Upper lobe of right lung (tissue), 1 donor: ENCODE data around the gene TPX2. TPM values are rescaled to one million over a fixed set of nuclear protein-coding genes. Genes with fewer than 3 reads are reported as not detected.

Experiments used
- ATAC-seq: fragments of 200-7000 bp; cut with Tn5 transposase; one replicate; pipeline ENCODE4 v1.9.1; 2020; ENCODE audit warnings: mild to moderate bottlenecking, moderate library complexity
- DNase-seq: peaks from one replicate; pipeline ENCODE4 v3.0.0-alpha.2; 2020
- H3K27ac ChIP-seq: fragments of 200-600 bp; one replicate; pipeline ENCODE4 v1.8.0; 2022
- H3K27me3 ChIP-seq: fragments of 200-600 bp; one replicate; pipeline ENCODE4 v1.8.0; 2022; ENCODE audit warnings: mild to moderate bottlenecking
- H3K36me3 ChIP-seq: fragments of 200-600 bp; one replicate; pipeline ENCODE4 v1.8.0; 2022
- H3K4me1 ChIP-seq: fragments of 200-600 bp; one replicate; pipeline ENCODE4 v1.8.0; 2022
- H3K4me3 ChIP-seq: fragments of 200-600 bp; one replicate; pipeline ENCODE4 v1.8.0; 2022; ENCODE audit warnings: mild to moderate bottlenecking
- H3K9me3 ChIP-seq: fragments of 200-600 bp; one replicate; pipeline ENCODE4 v1.8.0; 2022
- intact Hi-C: fragments of 100-400 bp; cut with DNase I; formaldehyde crosslinking; loops from one replicate; pipeline ENCODE4 v1.11.0; 2022
- total RNA-seq: library from RNA; stranded (reverse); fragmentation: NEBNext Ultra II Directional; extraction: Animal tissue kit (Norgen Biotek cat#: 25700); gene quantifications from one replicate; pipeline ENCODE4 v1.2.1, GENCODE V29; 2021
- TF ChIP-seq, protein P1 (sequence below): fragments of 200-600 bp; IDR thresholded peaks from one replicate; pipeline ENCODE4 v1.8.0; 2022; ENCODE audit warnings: antibody characterized with exemption
- donor health status: DM: no; HTN: yes; CAD: no; lungs with severe emphysema.

TPX2 gene
- total RNA-seq, 1 donor from 2014 or later: 1.6 TPM

DNA sequence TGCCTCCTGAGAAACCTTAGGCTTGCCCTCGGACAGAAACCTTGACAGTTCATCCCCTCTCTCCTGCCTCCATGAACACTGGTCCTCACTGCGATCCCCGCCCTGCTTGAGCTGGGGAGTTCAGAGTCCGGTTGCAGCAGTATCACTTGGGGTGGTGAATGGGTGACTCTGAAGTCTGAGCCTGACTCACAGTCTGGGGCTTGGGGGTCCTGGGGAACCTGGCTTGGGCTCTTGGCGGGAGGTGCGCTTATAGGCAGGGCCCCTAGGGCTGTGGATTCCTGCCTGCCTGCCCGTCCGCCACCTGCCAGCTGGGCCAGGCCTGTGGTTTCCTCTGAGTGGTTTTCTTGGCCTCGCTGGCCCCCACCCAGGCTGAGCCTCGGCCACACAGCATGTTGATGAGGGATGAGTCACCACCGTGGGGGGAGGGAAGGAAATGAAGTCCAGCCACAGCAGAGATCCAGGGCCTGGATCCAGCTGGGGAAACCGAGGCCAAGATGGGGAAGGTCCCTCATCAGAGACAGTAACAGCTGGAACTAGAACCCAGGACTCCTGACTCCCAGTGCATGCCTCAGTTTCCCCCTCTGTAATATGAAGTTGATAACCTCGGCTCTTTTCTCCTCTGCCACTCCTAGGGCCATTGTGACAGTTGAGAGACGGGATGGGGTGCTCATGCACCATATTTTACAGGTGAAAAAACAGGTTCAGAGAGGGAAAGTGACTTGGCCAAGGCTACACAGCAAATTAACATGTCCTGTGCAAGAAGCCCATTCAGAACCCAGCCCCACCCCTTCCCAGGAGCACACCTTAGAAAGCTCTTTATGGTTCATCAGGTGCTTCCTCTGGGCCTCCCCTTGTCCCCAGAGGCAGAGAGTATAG lies 97.1 kb downstream of the TPX2 start:
- intact Hi-C loops: no loop called here
- peak; percentile 82 for ATAC-seq
- TF ChIP-seq, protein P1, sequence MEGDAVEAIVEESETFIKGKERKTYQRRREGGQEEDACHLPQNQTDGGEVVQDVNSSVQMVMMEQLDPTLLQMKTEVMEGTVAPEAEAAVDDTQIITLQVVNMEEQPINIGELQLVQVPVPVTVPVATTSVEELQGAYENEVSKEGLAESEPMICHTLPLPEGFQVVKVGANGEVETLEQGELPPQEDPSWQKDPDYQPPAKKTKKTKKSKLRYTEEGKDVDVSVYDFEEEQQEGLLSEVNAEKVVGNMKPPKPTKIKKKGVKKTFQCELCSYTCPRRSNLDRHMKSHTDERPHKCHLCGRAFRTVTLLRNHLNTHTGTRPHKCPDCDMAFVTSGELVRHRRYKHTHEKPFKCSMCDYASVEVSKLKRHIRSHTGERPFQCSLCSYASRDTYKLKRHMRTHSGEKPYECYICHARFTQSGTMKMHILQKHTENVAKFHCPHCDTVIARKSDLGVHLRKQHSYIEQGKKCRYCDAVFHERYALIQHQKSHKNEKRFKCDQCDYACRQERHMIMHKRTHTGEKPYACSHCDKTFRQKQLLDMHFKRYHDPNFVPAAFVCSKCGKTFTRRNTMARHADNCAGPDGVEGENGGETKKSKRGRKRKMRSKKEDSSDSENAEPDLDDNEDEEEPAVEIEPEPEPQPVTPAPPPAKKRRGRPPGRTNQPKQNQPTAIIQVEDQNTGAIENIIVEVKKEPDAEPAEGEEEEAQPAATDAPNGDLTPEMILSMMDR: no peak
- Histone ChIP-seq H3K4me1 (peaks cover 32% of the 10 kb centered on the region), H3K27me3 (no peaks in the 10 kb centered on the region), H3K9me3 (no peaks in the 10 kb centered on the region), H3K27ac (no peak overlapping the region), H3K36me3 (no peaks in the 10 kb centered on the region), H3K4me3 (no peak overlapping the region)
- peak; percentile 86 for DNase-seq

DNA sequence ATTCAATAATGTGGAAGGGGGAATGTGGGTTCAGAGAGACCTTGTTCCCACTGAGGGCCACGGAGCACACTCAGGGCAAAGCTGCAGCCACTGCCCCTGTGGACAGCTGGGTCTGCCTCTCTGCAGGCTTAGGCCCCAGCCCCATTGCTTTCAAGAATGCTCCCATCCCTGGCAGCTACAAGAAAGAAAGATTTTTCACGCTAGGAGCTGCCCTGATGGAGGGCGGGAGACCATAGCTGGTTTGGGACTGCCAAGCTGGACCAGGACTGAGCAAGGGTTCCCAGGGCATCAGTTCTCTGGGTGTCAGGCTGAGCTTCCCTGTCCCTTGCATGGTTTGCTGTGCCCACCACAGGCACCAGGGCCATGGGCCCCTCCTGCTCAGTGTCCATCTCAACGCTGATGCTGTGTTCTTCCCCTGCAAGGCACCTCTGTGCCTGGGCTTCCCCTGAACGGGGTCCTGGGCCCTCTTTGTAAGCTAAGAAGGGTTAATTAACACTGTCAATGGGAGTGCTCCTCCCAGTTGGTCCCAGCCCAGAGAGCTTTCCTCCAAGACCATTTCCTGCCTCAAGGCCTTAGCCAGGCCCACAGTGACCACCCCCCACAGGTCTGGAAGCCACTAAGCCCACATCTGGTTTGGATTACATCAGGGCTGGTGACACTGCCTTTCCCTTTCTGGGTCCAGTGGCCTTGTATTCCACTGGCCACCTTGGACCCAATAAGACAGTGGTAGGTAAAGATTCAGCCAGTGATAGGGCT lies 97.9 kb downstream of the TPX2 start:
- DNase-seq (no peak), ATAC-seq (no peak)
- H3K4me1 ChIP-seq: peaks cover 32% of the 10 kb centered on the region
- no peak overlapping the region for H3K27ac ChIP-seq
- TF ChIP-seq, protein P1: no peak
- no peaks in the 10 kb centered on the region for H3K27me3 ChIP-seq
- H3K36me3 ChIP-seq: no peaks in the 10 kb centered on the region
- intact Hi-C loops: no loop called here
- no peak overlapping the region for H3K4me3 ChIP-seq
- H3K9me3 ChIP-seq: no peaks in the 10 kb centered on the region

DNA sequence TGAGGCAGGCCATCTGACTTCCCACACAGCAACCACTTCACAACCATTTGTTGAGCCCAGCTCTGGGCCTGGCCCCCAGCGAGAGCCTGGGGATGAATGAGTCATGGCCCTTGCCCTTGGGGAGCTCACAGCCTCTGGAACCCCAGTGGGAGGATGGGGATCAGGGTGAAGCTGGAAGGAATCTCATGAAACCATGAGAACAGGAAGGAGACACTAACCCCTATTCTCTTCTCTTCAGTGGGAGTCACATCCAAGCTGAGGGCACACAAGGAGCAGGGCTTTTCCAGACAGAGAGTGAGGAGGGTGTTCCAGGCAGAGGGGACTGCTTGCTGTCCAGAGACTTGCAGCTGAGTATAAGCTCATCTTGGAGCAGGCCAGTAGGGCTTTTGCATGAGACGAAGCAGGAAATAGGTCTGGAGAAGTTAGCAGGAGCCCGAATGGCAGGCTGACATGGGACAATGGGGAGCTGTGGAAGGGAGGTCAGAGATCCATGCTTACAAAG lies 98.9 kb downstream of the TPX2 start:
- TF ChIP-seq, protein P1: no peak
- ATAC-seq: no peak
- Histone ChIP-seq H3K36me3 (no peaks in the 10 kb centered on the region), H3K27ac (no peak overlapping the region), H3K4me3 (no peak overlapping the region), H3K4me1 (peaks cover 32% of the 10 kb centered on the region), H3K27me3 (no peaks in the 10 kb centered on the region), H3K9me3 (no peaks in the 10 kb centered on the region)
- intact Hi-C loops: no loop called here
- no peak for DNase-seq

DNA sequence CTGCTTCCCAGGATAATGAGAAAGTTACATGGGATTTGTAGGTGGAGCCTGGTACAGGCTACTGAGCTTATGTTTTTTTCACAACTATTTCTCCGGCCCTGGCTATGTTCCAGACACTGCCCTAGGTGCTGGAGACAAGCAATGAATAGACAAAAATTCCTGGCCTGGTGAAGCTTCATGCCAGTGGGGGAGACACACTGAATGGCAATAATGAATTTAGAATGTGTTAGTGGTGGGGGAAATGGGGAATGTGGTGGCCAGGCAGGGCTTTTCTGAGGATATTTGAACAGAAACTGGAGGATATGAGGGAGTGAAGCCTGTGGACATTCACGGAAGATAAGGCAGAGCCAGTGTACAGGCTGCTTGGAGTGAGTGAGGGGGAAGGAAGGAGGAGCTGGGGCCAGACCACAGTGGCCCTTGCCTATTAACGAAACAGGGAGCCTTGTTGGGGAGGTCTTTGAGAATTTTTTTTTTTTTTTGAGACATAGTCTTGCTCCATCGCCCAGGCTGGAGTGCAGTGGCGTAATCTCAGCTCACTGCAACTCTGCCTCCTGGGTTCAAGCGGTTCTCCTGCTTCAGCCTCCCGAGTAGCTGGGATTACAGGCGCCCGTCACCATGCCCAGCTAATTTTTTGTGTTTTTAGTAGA lies 99.7 kb downstream of the TPX2 start:
- DNase-seq: no peak
- H3K27me3 ChIP-seq: no peaks in the 10 kb centered on the region
- ATAC-seq: no peak
- intact Hi-C loops: no loop called here
- no peaks in the 10 kb centered on the region for H3K36me3 ChIP-seq
- peaks cover 32% of the 10 kb centered on the region for H3K4me1 ChIP-seq
- TF ChIP-seq, protein P1: no peak
- H3K9me3 ChIP-seq: no peaks in the 10 kb centered on the region
- no peak overlapping the region for H3K4me3 ChIP-seq
- no peak overlapping the region for H3K27ac ChIP-seq

DNA sequence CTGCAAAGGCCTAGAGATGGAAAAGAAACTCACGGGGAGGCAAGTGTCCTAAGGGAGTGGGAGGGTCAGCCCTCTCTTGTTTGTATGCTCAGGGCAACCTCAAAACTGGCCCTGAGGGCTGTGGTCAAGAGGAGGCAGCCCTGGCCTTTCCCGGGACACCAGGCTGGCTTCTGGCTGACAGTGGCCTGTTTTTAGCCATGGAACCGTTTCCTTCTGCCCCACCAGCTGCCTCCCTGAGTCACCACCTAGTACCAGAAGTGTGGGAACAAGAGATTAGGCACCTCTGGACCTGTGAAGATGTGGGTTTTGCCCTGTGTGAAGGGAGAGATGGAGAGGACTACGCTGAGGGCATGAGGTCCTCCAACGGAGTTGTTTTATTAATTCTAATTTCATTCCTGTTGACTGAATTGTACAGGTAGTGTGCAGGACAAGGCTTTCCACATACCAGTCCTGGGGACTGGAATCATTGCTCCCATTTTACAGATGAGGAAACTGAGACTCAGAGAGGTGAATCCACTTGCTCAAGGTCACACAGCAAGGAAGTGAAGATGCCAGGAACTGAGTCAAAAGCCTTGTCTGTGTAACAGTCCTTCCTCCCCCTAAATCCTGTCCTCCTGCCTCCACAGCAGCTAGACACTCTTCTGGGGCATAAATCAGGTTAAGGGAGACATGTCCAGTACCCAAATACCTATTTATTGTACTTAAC lies 100.8 kb downstream of the TPX2 start:
- H3K27me3 ChIP-seq: no peaks in the 10 kb centered on the region
- TF ChIP-seq, protein P1: no peak
- H3K9me3 ChIP-seq: no peaks in the 10 kb centered on the region
- H3K4me3 ChIP-seq: no peak overlapping the region
- H3K27ac ChIP-seq: no peak overlapping the region
- ATAC-seq (no peak), DNase-seq (no peak)
- intact Hi-C loops: no loop called here
- H3K36me3 ChIP-seq: no peaks in the 10 kb centered on the region
- H3K4me1 ChIP-seq: peaks cover 32% of the 10 kb centered on the region
